HG03139 (cell line): Measurements from ENCODE around the gene AHCYL1.
"Not testable (repeated sequence)": the region's sequence is repeated elsewhere in the genome, so short reads cannot be mapped to it uniquely, and the experiment has no call there.

Experiments used
- ATAC-seq: cut with Tn5 transposase; IDR thresholded peaks from one replicate; pipeline ENCODE4 v1.9.1; 2021; ENCODE audit not compliant: unreplicated experiment

The AHCYL1 gene

DNA sequence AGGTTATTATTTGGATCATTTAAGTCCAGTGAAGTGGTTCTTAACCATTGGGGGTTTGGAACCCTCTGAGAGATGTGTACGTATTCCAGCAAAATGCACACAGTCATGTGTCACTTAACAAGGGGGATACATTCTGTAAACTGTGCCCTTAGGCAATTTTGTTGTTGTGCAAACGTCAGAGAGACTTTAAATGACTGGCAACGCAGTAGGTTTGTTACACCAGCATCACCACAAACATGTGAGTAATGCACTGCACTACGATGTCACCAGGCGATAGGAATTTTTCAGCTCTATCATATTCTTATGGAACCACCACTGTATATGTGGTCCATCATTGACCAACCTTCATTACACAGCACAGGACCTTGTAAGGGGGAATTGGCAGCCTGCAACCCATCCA is 11.9 kb downstream of the AHCYL1 start:
- no peak for ATAC-seq

DNA sequence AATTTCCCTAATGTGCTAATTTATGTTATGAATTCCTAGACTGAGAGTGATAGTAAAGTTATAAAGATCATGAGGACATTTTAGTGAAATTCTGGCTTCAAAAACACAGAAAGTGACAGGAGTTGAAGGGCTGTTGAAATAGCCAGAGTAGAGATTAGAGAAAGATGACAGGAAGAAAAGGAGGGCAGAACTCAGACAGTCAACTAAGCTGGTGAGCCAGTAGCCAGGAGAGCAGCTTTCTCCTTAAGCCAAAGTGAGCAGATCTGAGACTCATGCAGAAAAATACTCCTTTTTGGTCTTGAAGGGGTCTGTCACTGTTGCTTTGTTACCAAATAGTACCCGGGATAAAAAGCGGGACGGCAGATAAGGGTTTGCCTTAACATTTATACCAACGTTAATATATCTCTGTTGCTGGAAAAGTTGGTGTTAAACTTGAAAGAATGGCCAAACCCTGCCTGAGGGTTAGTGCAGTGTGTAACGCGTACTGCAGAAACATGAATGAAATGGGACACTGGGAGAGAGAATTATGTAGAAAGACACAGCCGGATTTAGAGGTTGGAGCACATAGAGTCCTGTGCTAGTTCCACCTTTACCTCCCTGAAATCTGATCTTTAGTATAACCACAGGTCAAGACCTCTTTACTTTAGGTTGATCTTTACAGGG is 12.8 kb downstream of the AHCYL1 start:
- ATAC-seq, result no peak

DNA sequence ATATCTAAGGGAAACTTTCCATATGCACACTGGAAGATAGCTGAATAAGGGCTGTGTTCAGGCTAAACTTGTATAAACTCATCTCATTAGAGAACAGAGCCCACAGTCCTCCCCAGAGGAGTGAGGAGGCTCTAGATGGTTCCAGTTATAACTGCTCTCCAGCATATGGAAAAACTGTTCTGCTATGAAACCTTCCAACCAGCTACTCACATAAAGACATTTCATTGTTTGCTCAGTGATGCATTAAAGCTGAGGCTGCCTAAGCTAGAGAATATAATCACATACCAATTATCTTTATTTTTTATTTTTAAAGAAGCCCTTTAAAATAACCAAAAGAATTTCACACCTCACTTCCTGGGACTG is 13.3 kb downstream of the AHCYL1 start:
- ATAC-seq, result no peak

DNA sequence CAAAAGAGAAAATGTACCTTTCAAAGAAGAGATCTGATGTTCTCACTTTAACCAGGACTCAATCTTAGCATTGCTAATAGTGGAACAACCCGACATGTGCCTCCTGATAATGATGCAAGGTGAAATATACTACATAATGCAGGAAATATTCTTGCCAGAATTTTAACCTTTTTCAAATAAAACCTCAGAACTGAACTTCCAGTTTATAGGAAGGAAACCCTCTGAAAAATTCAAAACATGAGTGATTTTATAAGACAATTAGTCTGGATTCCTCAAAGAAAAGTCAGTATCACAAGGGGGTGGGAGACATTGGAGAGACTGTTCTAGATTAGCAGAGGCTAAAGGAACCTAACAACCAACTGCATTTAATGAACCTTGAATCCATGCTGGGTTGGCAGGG is 18.1 kb downstream of the AHCYL1 start:
- no peak for ATAC-seq

DNA sequence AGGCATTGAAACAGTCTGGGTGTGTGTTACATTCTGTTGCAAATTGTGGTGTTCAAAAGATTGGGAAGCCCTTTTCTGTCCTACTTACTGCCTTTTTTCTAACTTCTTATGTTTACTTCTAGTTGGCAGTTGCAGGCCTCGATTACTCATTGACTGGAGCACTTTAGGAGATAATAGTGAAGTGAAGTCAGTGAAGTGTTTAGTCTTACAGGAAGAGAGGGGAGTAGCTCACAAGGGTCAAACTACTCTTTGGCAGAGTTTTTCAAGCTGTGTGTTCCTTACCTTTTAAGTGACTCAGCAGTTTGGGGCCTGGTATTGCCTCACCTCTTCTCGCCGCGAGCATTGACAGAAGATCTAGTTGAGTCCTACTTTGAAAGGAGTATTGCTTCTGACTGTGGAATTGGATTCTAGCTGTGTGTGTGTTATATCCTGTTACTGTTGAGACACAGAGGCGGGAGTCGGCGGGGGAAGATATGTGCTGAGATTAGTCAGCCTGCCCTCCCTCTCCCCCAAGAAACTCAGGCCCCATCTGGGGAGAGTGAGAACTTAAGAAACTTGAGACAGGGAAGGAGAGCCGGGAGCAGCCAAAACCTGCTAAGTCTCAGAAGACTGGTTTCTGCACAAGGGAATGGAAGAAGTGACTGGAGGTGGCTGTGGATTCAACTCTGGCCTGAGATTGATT is 19.3 kb downstream of the AHCYL1 start:
- ATAC-seq, result peak; percentile 58

DNA sequence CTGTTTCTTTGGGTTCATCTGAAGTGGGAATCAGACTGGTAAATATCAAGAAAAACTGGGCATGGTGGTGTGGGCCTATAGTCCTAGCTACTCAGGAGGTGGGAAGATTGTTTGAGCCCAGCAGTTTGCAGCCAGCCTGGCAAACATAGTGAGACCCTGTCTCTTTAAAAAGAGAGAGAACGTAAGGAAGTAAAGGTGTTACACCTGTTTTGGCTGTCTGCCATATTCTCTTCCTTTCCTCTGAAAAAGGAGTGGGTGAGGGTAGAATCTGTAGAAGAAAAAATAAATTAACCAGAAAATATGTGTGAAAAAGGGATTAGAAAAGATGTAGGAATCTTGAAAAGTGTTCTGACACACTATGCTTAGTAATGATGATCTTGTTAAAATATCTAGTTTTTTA is 20.0 kb downstream of the AHCYL1 start:
- no peak for ATAC-seq

DNA sequence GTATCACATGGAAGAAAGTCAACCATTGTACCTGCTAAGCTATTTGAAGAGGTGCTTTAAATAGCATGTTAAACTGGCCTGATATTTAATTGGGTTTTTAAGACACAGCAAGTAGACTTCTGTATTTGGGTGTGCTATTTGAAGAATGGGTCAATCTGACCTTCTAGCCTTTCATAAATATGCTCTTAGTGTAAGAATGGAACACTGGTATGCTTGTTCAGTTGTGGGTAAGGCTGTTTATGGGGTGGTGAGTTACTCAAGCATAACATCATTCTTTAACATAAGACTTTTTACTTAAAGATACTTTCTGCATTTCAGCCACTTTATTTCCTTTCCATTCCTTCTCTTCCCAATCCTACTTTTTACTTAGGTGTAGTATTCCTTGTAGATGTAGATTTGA is 21.4 kb downstream of the AHCYL1 start:
- ATAC-seq, result no peak

DNA sequence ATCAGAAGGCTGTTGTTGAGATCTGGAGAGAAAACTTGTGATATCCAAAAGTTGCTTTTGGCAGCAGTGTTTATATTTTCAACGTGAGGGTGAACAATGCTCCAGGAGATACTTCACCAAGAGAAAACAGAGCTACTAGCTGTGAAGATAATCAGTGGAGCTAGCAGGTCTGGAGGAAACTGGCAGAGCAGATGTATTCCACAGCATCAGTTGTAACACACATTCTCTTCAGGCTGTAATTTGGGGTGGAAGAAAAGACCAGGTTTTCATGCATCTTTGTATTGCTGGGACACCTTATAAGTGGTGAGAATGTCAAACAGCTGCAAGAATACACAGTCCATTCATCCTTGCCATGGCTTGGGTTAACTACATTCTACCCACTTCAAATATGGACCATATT is 22.0 kb downstream of the AHCYL1 start:
- ATAC-seq, result no peak

DNA sequence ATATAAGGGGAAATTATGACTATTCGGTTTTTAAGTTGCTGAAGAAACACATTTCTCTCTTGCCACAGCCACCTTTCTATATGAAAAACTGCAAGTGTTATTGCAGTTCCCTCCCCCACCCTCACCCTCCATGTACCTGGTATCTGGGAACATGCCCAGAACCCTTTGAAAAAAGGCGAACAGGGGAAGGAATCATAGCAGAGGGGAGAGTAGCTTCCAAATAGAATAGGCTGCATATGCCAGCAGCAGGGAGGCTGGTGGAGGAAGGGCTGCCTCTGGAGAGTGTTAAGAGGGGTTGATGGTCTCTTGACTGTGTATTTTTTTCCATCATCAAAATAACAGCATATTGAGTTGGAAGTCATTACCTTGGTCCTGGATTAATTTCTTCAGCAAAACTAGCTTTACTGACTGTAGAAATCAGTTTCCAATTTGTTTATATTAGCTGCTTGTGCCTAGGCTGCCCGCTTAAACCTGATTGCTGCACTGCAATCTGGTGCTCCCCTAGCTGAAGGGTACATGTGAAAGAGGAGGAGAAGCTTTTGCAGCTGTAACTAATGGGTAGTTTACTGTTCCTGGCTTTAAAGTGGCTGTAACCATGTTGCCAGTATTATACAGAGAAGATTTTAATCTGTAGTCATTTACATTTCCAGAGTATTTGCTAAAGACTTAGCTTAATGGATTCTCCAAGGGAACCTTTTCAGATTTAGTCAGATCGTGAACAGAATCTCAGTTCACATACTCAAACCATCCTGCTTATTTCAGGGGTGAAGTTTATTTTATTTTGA is 22.7 kb downstream of the AHCYL1 start:
- ATAC-seq, result no peak

DNA sequence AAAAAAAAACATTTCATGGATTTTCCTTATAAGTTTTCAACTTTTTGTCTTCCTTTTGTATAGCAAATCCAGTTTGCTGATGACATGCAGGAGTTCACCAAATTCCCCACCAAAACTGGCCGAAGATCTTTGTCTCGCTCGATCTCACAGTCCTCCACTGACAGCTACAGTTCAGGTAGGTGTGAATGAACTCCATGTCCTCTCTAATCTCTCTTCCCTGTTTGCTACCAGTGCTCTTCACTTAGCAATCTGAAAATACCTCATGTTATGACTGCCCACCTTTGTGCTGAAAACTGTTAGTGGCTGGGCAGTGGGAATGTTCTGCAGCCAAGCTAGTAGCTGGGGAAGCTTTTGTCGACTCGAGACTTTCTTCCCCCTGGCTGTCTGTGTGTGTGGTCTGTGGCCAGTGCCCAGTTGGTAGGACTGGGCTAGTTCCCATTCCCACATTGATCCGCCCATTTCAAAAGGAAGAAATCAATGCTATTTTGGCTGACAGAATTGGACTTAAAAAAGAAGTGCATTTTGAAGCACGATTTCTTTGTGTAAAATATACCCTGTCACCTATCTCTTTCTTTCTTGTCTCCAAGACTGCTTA is 24.5 kb downstream of the AHCYL1 start:
- no peak for ATAC-seq

DNA sequence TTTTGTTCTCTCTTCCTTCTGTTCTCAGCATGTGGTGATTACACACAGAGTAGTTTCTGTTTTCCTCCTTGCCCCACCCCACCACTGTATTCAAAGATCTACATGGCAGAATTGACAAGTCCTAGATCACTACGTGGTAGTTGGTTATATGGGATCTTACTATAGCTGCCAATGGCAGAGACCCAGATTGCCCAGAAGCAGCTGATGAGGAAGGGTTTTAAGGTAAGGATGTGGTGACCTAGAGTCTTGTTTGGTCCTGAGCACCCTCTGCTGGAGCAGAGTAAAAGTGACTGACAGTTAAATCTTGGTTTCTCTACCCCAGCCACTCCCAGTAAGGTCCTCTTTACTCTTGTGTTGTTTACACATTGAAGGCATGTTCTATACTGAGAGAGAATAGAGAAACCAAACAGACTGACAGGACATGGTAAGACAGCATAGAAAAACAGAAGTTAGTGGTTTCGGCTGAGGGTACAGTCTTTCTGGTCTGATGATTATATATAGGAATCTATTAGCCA is 27.0 kb downstream of the AHCYL1 start:
- peak; percentile 92 for ATAC-seq

DNA sequence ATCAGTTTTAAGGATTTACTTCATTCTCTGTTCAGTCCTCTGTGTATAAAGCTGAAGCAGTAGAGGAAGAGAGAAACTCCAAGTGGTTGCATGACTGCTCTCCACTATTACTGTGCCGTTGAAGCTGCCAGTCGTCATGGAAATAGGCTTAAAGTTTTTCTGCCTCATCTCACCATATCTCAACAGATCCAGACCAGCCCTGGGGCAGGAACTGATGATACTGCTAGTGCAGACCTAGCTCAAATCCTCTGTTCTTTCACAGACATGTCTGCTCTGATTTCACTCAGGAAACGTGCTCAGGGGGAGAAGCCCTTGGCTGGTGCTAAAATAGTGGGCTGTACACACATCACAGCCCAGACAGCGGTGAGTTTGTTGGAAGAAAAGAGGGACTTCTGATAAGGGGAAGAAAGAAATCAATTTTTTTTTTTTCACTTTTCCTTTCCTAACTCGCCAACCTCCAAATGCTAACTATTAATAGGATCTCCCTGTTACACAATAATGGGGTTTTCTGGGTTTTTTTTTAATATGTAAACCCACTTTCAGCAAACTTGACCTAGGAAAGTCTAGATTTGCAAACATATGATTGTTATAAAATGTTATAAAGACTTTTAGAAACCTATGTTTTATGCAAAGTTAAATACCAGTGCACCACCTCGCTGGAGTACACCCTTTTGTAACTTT is 27.7 kb downstream of the AHCYL1 start:
- peak; percentile 54 for ATAC-seq

DNA sequence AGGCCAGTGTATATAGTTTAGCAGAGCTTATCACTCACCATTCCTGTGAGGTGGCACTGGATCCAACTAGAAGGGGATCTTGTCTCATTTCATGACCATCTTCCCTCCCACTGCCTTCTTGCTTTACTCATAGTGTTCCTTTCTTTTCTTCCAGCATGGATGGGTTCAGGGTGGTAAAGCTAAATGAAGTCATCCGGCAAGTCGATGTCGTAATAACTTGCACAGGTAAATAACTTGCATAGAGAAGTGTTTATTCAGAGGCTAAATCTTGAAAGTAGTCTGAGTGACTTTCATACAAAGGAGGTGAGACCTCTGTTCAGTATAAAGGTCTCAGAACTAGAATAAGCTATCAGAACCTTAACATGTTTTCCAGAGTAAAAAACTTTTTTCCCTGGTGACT is 33.2 kb downstream of the AHCYL1 start:
- no peak for ATAC-seq

DNA sequence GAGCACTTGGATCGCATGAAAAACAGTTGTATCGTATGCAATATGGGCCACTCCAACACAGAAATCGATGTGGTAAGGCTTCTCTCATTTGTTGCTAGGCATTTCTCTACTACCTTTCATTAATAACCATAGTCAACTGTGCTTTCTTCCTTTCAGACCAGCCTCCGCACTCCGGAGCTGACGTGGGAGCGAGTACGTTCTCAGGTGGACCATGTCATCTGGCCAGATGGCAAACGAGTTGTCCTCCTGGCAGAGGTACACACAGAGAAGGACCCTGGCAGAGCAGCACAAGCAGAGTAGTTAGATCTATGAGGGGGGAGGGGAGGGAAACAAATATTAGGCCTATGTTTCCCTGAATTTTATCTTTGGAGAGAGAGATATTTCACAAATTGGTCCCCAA is 33.8 kb downstream of the AHCYL1 start:
- ATAC-seq, result no peak

DNA sequence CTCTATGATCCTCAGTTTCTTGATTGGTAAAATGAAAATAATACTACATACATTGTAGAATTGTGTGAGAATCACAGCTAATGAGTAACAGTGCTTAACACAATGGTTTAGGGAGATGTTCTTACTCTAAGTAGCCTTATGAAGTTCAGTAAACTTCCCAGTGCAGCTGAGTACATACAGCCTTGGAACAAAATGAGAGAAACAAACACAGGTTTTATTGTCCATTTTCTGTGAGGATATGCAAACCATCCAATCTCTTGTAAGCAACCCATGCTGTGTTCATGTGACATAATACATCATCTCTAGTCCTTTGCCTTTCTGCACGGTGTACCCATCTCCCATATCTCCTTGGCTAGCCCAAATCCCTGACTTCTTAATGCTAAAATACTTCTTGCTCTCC is 35.2 kb downstream of the AHCYL1 start:
- ATAC-seq, result no peak

DNA sequence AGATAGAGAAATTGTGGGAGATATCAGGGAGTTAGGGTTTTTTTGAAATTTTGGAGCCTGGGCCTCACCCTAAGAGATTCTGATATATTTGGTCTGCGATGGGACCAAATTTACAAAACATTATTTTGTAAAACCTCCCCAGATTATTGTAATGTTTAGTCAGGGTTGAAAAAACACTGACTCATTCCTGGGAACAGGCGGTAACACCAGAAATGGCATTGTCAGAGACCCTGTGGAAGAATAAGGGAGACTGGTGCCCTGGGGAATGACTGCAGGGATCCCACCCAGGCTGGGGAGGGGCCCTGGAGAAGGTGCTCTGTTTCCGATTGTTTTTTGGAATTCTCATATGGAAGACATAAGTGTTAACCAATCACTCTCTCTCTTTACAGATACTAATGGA is 36.7 kb downstream of the AHCYL1 start:
- ATAC-seq, result no peak

DNA sequence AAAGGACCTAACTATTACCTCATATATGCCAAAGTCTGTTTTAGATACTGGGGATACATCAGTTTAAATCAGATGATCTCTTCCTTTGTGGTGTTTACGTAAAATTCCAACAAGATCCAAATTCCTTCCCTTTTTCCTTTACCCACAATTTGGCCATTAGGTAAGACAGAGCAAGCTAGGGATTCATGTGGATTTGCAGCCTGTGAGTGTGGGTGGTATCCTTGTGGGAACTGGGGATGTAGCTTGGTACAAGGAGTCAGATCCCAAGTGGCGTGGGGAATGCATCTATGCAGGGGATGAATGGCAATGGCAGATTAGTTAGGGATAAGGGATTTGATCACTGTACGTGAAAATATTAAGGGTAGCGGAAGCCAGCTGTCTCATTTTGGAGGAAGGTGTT is 40.0 kb downstream of the AHCYL1 start:
- ATAC-seq, result no peak

DNA sequence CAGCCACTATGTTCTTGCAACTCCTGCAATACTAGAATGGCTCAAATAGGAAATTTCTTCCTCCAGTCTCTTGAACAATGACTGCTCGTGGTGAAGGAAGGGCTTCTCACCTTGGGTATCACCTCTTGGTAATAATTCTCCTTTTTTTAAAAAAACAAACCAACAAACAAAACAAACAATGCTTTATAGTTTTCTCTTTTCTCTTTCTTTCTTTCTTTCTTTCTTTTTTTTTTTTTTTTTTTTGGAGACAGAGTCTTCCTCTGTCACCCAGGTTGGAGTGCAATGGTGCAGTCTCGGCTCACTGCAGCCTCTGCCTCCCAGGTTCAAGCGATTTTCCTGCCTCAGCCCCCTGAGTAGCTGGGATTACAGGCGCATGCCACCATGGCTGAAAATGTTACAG is 46.1 kb downstream of the AHCYL1 start:
- not testable (repeated sequence) for ATAC-seq

DNA sequence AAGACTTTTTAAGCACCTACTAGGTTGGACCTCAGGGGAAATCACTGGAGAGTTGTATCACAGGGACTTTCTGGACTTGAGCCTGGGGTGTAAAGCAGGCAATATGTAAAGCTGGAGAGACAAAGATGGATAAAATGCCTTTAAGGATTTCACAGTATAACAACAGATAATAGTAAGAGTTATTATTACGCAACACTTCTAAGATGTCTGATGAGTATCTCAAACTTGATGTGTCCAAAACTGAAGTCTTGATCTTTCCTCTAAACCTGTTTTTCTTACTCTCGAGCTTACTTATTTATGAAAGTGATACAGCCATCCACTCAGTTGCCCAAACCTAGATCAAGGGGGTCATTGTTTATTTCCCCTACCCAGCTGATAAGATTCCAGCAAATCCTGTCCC is 47.8 kb downstream of the AHCYL1 start:
- no peak for ATAC-seq

DNA sequence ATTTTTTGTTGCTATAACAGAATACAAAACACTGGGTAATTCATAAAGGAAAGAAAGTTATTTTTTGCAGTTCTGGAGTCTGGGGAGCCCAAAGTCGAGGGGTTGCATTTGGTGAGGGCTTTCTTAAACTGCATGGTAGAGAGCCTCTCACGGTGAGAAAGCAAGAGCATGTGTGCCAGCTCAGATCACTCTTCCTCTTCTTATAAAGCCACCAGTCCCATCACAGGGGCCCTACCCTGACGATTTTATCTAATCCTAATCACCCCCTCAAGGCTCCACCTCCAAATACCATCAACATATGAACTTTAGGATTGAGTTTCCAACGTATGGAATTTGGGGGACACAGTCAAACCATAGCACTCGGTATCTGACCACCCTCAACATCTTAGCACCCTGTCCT is 48.9 kb downstream of the AHCYL1 start:
- ATAC-seq, result no peak

DNA sequence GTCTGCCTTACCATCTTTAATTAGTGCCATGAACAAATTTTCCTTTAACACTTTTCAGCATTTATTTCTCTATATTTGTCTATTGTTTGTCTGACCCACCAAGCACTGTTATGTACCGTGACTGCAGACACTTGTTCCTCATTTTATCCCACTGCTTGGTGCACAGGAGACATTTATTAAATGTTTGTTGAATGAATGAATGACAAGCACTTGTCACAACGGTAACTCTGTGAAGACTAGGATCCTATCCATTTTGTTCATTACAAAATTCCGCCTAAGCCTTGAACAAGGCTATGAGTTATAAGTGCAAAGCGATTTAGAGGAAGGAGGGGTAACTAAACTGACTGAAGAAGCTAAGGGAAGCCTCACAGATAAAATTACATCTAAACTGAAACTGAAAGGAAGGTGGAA is 49.5 kb downstream of the AHCYL1 start:
- ATAC-seq, result no peak
